ENCODE data around the gene MACROD1.

- no peak for TF ChIP-seq CTCF (IDR thresholded peaks at IDR 0.05; ENCODE audit: insufficient read depth, low read length, poor library complexity, severe bottlenecking)
- no peak for TF ChIP-seq EZH2phosphoT487 (conservative IDR thresholded peaks at IDR 0.05; ENCODE audit: low read length)
Measured at GRCh38 chr11:64089915-64090805, 75.8 kb downstream of the MACROD1 start.
